D341Med (cell line): ENCODE results near the gene DTD1.

Source experiments
- DNase-seq: peaks from one replicate; pipeline ENCODE4 v3.0.0; 2012; ENCODE audit warnings: low spot score

DTD1 gene

DNA sequence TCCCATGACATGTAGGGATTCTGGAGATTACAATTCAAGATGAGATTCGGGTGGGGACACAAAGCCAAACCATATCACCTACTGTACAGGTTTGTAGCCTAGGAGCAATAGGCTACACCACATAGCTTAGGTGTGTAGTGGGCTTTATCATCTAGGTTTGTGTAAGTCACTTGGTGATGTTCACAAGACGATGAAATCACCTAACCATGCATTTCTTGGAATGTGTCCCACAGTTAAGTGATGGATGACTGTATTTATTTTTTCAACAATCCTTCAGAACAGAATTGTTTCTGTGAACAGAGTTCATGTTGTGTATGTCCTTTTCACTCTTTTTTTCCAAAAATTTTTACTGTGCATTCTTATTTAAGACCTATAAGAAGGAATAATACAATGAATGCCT lies 76.1 kb downstream of the DTD1 start:
- DNase-seq = no peak

- DNase-seq = no peak
Measured at GRCh38 chr20:18665135-18665534, 77.3 kb downstream of the DTD1 start.

GRCh38 chr20:18666803-18667415 lies 79.1 kb downstream of the DTD1 start:
- no peak for DNase-seq

DNA sequence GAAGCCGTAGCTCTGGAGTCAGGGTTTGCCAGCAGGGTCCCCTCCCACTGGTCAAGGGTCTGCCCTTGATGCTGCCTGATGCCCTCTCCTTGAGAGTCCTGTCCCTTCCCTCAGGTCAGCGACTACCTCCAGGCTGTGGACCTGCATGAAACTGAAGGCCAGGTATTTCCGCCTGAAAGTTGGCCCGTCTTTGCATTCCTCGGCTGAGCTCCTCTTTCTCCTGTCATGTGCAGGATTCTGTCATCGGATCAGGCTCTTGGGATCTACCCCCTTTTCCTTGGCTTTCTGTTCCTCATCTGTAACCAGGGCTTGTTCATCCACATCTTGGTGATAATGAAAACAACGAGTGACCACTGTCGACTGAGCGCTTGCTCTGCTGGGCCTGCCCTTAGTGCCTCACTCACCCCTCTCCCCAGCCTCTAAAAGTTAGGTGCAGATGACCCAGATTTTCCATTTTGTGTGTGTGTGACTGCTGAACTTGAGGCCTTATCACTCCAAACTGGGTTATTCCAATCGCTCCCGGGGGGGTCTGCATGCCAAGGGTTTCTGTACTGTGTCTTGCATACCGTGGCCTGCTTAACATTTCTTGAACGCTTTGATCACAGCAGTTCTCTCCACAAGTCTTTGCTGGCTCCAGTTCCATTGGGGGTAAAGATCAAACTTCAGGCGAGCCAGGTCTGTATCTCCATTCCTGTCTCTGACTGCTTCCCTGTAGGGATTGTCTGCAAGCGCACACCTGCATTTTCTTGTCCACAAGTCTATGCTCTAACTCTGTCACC lies 81.6 kb downstream of the DTD1 start:
- DNase-seq = no peak

DNA sequence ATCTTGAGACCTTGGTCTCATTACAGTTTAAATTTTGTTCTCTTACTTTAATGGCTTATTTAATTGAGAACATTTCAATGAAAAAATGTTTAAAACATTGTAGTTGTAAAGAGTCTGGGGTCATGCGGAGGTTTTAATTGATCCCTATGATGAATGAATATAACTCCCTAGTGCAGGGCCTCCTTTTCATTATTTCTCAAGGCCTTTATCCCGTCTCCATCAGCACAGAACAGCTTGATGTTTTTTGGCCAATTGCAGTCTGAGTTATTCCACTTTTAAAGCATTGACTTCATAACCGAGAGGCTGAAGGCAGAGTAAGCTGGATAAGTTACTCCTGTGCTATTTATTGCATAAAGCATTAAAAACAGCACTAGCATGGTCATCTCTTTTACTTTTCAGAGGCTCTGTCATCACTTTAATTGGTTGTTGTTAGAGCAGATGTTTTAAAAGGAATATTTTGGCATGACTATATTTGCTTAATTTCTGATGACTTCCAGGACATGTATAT lies 83.4 kb downstream of the DTD1 start:
- no peak for DNase-seq

DNA sequence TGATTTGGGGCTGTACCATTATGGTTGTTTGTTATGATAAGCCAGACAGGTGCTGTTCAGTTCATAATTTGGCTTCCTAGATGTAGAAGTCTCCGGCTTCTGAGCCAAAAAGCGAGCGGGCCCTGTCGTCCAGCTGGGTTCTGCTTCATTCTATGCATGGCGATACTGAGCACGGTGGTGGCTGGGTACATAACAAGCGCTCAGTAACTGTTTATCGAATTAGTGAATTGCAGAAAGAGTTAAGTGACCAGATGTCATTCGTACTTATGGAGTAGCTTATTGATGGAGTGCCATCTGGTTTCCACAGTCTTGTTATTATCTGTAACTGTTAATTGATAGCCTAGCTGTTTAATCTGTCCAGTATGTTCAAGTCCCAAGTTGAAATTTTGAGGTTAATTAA lies 85.0 kb downstream of the DTD1 start:
- DNase-seq = peak; percentile 55

DNA sequence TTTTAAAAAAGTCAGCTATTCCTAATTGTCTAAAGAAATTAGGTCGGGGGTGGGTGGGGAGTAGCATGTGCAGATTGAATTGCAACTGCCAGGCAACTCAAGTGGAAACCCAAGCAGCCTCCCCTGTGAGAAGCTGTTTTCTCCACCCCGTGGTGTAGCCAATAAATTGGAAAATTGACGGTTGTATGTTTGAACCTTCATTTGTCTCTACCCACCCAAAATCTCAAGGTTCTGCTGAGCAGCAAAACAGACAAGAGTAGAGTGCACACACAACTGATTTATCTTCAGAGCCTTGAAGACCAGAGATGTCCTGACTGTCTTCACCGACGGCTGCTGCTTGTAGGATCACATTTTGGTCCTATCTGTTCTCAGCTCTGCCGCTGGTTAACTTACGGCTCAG lies 88.5 kb downstream of the DTD1 start:
- DNase-seq = no peak

GRCh38 chr20:18677126-18677525 lies 89.3 kb downstream of the DTD1 start:
- DNase-seq = no peak

GRCh38 chr20:18678549-18679419 lies 90.9 kb downstream of the DTD1 start:
- no peak for DNase-seq

- DNase-seq = no peak
Measured at GRCh38 chr20:18683839-18684238, 96.0 kb downstream of the DTD1 start.

GRCh38 chr20:18684775-18685174 lies 96.9 kb downstream of the DTD1 start:
- no peak for DNase-seq

DNA sequence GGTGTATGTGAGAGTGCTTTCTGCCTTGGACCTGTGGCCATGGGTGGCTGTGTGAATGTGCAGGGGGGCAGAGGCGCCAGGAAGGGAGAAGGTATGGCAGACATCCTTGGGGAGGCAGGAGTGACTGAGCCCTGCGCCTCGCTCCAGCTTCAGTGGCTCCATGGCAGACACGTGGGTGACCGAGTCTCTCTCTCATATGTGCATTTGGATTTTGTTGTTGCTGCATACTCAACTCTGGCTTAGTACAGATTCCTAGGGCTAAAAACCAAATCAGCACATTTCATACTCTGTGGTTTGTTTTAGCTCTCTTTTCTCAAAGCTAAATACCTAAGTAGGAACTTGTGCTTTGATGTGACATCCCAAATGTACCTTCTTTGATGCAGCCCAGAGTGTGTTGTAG lies 97.6 kb downstream of the DTD1 start:
- DNase-seq = no peak

DNA sequence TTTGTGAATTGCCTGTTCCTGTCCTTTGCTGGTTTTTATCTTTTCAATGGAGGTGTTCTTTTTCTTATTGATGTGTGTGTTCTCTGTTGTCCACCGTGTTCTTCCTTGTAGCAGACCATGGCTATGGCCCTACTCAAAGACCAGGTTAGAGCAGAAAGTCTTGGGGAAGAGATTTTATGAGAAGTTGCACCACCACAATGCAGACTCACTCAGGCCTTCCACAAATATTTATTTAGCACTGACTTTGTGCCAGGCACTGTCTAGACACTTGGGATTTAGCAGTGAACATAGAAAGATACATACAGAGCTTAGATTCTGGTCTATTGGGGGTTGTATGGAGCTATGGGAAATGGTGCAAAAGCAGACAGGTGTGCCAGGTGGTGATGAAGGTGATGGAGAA lies 98.8 kb downstream of the DTD1 start:
- DNase-seq = no peak

DNA sequence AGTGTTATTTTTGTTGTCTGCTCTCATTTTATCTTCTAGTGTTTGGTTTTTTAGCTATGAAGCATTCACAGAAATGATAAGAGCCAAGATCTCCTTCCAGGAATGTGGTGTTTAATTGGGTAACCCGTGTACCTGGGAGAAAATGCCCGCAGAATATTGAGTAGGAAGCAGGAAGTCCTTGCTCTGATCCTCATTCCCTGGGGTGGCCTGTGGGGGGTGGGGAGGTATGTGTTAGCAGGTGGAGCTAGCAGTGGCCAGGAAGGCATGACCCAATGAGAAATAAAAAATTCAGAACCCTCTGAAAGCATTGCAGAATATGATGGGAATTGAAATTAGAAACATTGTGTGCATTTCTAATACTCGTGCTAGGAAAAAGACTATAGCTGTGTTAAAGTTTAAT lies 100.8 kb downstream of the DTD1 start:
- no peak for DNase-seq

GRCh38 chr20:18689557-18689956 lies 101.7 kb downstream of the DTD1 start:
- DNase-seq = no peak

GRCh38 chr20:18692447-18692846 lies 104.6 kb downstream of the DTD1 start:
- no peak for DNase-seq

DNA sequence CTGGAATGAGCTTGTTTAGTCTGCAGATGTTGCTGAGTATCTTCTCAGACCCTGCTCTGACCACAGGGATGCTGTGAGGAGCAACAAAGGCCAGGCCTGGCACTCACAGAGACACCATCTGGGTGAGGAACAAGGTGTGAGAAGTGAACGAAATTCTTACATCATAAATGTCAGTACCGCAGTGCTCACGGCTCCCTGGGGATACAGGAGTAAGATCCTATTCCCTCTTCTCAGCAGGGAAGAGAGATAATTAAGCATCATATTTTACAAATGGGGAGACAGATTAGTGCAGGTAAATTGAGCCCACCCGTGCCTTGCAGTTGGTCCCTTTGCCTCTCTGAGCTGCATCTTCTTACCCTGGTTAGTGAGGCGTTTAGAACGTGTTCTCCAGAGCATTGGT lies 106.2 kb downstream of the DTD1 start:
- no peak for DNase-seq

DNA sequence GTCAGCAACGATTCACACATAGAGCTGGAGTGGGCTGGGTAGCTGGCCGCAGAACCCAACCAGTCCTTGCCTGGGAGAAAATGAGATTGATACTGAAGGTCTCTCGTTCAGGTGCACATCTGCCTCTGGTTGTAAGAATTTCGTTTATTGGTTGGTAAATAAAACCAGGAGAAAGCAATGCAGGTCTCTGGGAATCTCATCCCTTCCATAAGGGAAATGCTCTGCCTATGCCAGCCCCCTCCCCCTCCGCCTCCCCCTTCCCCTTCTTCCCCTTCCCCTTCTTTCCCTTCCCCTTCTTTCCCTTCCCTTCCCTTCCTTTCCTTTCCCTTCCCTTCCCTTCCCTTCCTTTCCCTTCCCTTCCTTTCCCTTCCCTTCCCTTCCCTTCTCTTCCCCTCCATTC lies 107.3 kb downstream of the DTD1 start:
- DNase-seq = no peak

DNA sequence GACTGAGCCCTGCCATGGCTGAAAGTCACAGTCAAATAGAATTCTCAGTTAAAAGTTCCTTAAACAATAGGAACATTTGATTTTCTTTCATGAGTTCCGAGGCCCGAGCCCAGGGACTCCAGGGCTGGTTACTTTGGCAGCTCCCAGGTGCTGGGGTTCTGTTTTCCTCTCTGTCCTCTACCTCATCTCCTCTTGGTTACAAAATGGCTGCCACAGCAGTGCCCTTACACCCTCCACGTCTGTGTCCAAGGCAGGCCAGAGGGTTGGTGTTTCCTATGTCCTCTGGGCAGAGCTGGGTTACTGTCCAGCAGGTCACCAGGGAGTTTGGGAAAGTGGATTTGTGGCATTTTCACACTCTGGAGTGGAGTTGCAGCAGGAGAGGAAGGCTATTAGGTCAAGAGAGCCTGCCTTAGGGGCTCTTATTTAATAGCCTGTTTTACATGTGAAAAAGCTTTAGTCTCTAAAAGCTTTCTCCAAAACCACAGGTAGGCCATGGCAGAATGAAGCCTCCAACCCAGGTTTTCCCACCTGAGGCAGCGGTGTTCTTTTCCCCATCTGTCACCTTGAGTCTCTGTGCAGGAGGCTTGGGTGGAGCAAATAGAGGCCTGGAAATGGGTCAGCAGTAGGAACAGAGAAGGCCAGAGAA lies 111.0 kb downstream of the DTD1 start:
- DNase-seq = no peak

- DNase-seq = no peak
Measured at GRCh38 chr20:18701969-18702368, 114.1 kb downstream of the DTD1 start.

DNA sequence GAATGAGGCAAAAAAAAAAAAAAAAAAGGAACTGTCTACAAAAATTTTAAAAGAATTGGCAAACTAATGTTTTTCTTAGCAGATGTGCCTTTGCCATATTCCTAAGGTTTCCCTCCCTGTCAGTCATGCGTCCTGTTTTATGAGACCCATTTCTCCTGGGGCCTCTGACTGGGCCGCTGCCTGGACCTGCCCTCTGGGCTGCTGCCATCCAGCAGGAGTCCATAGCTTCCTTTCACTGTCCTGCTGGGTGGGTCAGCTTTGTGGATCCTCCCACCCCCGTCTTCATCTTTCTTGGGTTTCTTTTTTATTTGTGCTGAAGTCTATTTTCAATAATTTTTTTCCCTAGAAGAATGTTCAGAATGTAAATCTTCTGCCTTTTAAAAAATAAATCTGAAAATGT lies 114.9 kb downstream of the DTD1 start:
- no peak for DNase-seq

GRCh38 chr20:18705490-18705889 lies 117.6 kb downstream of the DTD1 start:
- DNase-seq = no peak
